Stimulated activated naive CD8-positive, alpha-beta T cell treated with anti-CD3 and anti-CD28 coated beads, Interleukin-15, Interleukin-2, amounts not matched to agents 100 U/mL and 50 U/mL, for 24 hours (primary cell): ENCODE results near the gene GATA3.

Experiments
- ATAC-seq: fragments of 150-1000 bp; cut with Tn5 transposase; one replicate; pipeline ENCODE4 v1.10.0; 2021
- DNase-seq: peaks from one replicate; pipeline ENCODE4 v3.0.0; 2021

The GATA3 gene

GRCh38 chr10:8102708-8103401 lies 48.4 kb downstream of the GATA3 start:
- peak; percentile 73 for ATAC-seq
- DNase-seq: peak; percentile 31

GRCh38 chr10:8103543-8103942 lies 49.1 kb downstream of the GATA3 start:
- ATAC-seq (no peak), DNase-seq (no peak)

- ATAC-seq (peak; percentile 32), DNase-seq (no peak)
These were observed 49.5 kb downstream of the GATA3 start for GRCh38 chr10:8104005-8104404.

GRCh38 chr10:8104721-8105120 lies 50.2 kb downstream of the GATA3 start:
- no peak for DNase-seq
- no peak for ATAC-seq

GRCh38 chr10:8105932-8106331 lies 51.4 kb downstream of the GATA3 start:
- ATAC-seq: no peak
- no peak for DNase-seq

- DNase-seq: no peak
- ATAC-seq: no peak
These were observed 57.9 kb downstream of the GATA3 start for GRCh38 chr10:8112230-8112905.

GRCh38 chr10:8112942-8113442 lies 58.5 kb downstream of the GATA3 start:
- ATAC-seq (no peak), DNase-seq (no peak)

- no peak for DNase-seq
- ATAC-seq: no peak
These were observed 59.1 kb downstream of the GATA3 start for GRCh38 chr10:8113616-8114015.

- DNase-seq: no peak
- no peak for ATAC-seq
These were observed 60.5 kb downstream of the GATA3 start for GRCh38 chr10:8114741-8115617.

GRCh38 chr10:8115618-8115980 lies 61.1 kb downstream of the GATA3 start:
- ATAC-seq (no peak), DNase-seq (no peak)

- DNase-seq: no peak
- no peak for ATAC-seq
These were observed 62.0 kb downstream of the GATA3 start for GRCh38 chr10:8116474-8116873.

- ATAC-seq (no peak), DNase-seq (no peak)
These were observed 62.5 kb downstream of the GATA3 start for GRCh38 chr10:8116926-8117493.

GRCh38 chr10:8121201-8121890 lies 66.9 kb downstream of the GATA3 start:
- ATAC-seq (no peak), DNase-seq (no peak)

- ATAC-seq: no peak
These were observed 68.3 kb downstream of the GATA3 start for GRCh38 chr10:8122611-8123369.

GRCh38 chr10:8124436-8124835 lies 69.9 kb downstream of the GATA3 start:
- ATAC-seq (no peak), DNase-seq (no peak)

More at GRCh38 chr10:8122611-8123369, 68.3 kb downstream of the GATA3 start:
- DNase-seq: no peak
